NOMO-1 (cell line): ENCODE results near the gene RAP1GAP.
"Not testable (repeated sequence)": the region's sequence is repeated elsewhere in the genome, so short reads cannot be mapped to it uniquely, and the experiment has no call there.

Source experiments
- DNase-seq, 2 experiments: peaks; one replicate each; lab custom pipeline; 2025; ENCODE audit not compliant: unreplicated experiment in 2 of 2; lab: John Stamatoyannopoulos, UW

The RAP1GAP gene

DNA sequence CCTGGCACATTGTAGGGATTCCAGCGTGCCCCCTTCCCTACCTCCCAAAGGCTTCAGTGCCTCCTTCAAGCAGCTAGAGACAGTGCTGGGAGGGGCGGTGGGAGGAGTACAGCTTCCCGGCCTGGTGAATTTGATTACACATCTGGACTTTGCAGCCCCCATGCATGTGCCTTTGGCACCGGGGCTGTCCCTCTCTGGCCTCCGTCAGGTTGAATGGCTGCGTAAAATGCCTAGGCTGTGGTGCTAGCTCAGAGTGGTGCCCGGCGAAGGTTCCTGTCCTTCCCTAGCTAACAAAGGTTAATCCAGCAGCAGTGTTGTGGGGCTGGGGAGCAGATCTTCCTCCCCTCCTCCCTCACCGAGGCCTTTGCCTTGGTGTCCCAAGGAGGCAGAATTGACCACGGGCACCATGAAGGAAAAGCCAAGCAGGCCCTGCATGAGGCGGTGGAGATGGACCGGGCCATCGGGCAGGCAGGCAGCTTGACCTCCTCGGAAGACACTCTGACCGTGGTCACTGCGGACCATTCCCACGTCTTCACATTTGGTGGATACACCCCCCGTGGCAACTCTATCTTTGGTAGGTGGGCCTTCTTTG, 93.7 kb downstream of the RAP1GAP start:
- no peak for DNase-seq

DNA sequence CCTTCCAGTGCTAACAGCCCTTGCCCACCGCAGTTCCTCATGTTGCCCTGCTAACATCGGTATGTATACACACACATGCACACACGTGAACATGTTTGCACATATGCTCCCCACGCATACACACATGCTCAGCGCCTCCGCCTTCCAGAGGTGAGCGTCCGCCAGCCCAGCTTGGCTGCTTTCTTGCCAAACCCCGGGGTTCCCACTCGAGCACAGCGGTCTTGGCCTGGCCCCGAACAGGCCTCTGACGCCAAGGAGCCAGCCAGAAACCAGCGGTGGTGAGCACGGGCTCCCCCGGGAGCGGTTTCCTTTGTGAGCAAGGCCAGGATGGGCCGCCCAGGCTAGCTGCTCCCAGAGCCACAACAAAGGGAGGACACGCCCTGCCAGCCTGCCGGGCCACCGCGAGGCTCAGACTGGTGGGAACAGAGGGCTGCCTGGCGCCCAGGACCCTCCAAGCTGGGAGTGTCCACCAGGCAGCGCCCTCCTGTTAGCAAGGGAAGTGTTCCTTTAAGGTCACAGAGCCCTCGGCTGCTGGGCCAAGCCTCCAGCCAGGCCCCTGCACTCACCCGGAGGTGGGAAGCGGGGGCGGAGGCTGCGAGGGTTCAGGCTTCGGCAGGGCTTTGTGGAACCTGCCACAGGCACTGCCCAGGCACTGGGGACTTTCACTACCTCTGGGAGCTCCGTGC, 94.5 kb downstream of the RAP1GAP start:
- DNase-seq = no peak

- DNase-seq = peak; percentile 19 to 34
Observed at GRCh38 chr1:21573971-21574465, 95.1 kb downstream of the RAP1GAP start.

- no peak for DNase-seq
Observed at GRCh38 chr1:21573475-21573874, 95.7 kb downstream of the RAP1GAP start.

DNA sequence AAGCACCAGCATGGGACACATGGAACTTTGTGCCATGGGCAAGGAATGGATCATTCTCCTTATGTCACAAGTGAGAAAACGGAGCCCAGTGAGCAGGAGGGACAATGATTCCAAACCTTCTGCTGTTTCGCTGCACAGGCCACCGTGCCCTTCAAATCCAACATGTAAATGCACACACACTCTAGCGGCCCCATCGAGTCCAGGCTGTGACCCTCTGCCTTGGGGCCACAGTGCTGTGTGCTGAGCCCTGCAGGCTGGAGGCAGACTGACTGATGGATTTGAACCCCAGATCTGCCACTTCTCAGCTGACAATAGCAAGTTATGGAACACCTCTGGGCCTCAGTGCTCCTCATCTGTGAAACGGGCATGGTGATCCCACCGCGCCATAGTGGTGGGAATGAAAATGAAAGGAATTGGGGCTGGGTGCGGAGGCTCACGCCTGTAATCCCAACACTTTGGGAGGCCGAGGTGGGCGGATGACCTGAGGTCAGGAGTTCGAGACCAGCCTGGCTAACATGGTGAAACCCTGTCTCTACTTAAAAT, 96.4 kb downstream of the RAP1GAP start:
- no peak for DNase-seq

DNA sequence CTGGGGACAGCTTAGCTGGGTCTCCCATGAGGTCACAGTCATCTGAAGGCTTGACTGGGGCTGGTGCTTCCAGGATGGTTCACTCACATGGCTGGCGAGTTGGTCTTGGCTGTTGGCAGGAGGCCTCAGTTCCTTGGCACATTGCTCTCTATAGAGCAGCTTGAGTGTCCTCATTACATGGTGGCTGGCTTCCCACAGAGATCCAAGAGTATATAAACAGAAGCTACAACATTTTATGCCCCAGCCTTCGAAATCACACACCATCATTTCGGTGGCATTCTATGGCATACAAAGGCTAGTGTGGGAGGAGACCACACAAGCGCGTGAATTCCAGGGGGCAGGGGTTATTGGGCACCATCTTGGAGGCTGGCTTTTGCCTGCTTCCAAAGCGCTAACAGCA, 96.9 kb downstream of the RAP1GAP start:
- DNase-seq = no peak

- no peak for DNase-seq
Observed at GRCh38 chr1:21570885-21571284, 98.3 kb downstream of the RAP1GAP start.

GRCh38 chr1:21570528-21570875, 98.7 kb downstream of the RAP1GAP start:
- no peak for DNase-seq

DNA sequence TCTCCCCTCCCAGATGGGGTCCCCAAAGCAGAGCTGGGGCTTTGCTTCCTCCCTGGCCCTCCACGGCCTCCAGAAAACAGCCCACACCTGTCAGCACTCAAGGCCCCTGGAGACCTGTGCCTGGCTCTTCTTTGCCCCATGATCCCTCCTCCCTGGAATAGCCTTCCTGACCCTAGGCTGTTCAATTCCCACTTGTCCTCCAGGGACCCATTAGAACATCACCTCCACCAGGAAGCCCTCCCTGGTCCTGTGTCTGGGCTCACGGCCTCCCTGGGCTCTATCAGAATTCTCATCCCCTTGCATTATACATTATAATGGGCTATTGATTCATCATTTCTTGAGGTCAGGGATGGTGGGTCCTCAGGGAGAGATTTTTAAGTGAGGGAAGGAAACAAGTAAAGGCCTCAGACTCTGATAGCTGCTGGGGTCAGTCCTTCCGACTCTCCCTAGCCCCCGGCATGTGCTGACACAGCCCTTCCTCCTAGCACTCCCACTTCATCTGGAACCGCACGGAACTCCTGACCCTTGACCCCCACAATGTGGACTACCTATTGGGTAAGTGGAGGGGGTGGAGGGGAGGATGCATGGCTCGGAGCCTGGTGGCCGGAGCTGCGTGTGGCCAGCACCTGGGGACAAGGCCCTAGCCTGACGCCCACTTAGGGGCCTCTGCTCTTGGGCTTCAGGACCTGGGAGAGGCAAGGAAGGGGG, 99.2 kb downstream of the RAP1GAP start:
- no peak for DNase-seq

- no peak for DNase-seq
Observed at GRCh38 chr1:21568809-21569385, 100.3 kb downstream of the RAP1GAP start.

- no peak for DNase-seq
Observed at GRCh38 chr1:21568006-21568746, 101.0 kb downstream of the RAP1GAP start.

GRCh38 chr1:21567241-21568005, 101.7 kb downstream of the RAP1GAP start:
- no peak for DNase-seq

DNA sequence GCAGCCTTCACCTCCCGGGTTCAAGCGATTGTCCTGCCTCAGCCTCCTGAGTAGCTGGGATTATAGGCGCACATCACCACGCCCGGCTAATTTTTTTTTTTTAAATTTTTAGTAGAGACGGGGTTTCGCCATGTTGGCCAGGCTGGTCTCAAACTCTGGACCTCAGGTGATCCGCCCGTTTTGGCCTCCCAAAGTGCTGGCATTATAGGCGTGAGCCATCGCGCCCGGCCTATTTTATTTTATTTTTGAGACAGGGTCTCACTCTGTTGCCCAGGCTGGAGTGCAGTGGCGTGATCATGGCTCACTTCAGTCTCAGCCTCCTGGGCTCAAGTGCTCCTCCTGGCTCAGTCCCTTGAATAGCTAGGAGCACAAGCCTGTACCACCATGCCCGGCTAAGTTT, 102.8 kb downstream of the RAP1GAP start:
- DNase-seq = not testable (repeated sequence)

DNA sequence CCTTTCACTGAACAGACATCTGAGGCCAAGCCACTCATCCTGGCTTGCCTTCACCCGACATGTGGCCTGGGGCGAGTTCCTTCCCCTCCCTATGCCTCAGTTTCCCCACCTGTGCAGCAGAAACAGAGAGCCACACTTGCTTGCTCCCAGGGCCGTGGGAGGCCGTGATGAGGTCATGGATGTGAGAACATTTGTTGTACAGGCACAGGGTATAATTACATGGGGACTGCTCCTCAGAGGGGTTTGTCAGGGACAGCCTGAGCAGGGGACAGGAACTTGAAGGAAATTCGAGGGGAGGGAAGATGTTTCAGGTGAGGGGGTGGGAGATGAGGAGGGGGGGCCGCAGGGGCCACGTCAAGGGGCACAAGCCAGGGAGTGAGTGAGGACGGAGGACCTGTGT, 103.9 kb downstream of the RAP1GAP start:
- no peak for DNase-seq

GRCh38 chr1:21564521-21565095, 104.5 kb downstream of the RAP1GAP start:
- DNase-seq = no peak

DNA sequence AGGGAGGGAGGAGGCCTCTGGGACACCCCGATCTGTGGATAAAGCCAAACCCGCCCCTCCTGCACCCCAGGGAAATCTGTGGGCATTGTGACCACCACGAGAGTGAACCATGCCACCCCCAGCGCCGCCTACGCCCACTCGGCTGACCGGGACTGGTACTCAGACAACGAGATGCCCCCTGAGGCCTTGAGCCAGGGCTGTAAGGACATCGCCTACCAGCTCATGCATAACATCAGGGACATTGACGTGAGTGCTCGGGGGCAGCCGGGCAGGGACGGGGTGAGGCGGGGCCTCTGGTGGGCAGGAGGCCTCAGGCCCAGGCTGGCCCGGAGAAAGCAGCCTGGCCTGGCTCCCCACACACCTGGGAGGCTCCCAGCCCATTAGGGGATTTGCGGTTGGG, 105.2 kb downstream of the RAP1GAP start:
- no peak for DNase-seq

DNA sequence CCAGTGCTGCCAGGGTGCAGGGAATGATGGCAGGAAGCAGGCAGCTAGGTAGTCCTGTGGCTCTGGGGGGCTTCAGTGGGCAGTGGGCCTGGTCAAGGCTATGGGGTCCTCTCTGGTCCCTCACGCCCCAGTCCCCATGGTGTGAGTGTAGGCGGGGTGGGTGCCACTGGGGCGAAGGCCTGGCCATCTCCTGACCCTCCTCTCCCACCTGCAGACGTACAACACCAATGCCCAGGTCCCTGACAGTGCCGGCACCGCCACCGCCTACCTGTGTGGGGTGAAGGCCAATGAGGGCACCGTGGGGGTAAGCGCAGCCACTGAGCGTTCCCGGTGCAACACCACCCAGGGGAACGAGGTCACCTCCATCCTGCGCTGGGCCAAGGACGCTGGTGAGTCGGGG, 106.3 kb downstream of the RAP1GAP start:
- DNase-seq = no peak

GRCh38 chr1:21560916-21561638, 108.1 kb downstream of the RAP1GAP start:
- DNase-seq = no peak
